Measurements from ENCODE around the gene SPATA3. TPM values are rescaled to one million over a fixed set of nuclear protein-coding genes. Genes with fewer than 3 reads are reported as not detected.

Gene SPATA3
- total RNA-seq, 1 donor from 2014 or later, result not detected

DNA sequence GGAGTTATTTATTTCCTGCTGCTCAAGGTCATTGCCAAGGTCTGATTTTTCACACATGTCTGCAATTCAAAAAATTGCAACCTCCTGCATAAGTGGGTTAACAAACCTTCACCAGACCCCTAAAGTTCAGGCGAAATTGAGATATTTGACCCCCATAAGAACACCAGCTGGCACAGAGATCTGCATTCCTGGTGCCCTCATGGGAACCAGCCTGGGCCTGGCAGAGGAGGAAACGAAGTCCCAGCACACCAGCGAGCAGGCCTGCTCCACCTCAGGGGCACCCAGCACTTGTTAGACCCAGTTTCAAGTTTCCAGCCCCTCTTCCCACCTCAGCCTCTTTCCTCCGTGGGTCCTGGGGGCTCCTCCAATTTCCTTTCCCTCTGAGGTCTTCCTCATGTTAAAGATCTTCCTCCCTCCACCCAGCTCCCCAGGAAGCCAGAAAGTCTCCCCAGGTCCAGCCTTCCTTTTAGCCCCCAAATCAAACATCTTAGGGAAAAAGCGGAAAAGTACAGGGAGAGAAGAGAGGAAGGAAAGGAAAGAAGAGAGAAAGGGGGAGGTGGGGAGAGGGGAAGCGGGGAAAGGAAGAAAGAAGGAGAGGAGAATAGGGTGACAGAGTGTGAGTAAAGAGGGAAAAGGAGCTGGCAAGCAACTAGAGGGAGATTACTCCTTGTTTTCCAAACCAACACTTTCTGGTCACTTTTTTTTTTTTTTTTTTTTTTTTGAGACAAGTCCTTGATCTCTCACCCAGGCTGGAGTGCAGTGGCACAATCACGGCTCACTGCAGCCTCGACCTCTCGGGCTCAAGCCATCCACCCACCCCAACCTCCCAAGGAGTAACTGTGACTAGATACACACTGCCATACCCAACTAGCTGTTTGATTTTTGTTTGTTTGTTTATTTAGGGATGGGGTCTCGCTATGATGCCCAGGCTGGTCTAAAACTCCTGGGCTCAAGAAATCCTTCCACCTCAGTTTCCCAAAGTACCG lies 37.5 kb downstream of the SPATA3 start:
- H3K27ac Mint-ChIP-seq (ENCODE audit: unreplicated experiment), result no peak overlapping the region
- H3K9me3 Mint-ChIP-seq (ENCODE audit: unreplicated experiment), result no peaks in the 10 kb centered on the region
- H3K36me3 Mint-ChIP-seq (ENCODE audit: unreplicated experiment), result no peaks in the 10 kb centered on the region
- no peak overlapping the region for H3K4me3 Mint-ChIP-seq (ENCODE audit: unreplicated experiment)
- DNase-seq (ENCODE audit: extremely low spot score, unreplicated experiment), result no peak
- H3K4me1 Mint-ChIP-seq (ENCODE audit: unreplicated experiment), result peaks cover 2% of the 10 kb centered on the region
- peaks cover 54% of the 10 kb centered on the region for H3K27me3 Mint-ChIP-seq (ENCODE audit: unreplicated experiment)
- TF ChIP-seq, protein P1, sequence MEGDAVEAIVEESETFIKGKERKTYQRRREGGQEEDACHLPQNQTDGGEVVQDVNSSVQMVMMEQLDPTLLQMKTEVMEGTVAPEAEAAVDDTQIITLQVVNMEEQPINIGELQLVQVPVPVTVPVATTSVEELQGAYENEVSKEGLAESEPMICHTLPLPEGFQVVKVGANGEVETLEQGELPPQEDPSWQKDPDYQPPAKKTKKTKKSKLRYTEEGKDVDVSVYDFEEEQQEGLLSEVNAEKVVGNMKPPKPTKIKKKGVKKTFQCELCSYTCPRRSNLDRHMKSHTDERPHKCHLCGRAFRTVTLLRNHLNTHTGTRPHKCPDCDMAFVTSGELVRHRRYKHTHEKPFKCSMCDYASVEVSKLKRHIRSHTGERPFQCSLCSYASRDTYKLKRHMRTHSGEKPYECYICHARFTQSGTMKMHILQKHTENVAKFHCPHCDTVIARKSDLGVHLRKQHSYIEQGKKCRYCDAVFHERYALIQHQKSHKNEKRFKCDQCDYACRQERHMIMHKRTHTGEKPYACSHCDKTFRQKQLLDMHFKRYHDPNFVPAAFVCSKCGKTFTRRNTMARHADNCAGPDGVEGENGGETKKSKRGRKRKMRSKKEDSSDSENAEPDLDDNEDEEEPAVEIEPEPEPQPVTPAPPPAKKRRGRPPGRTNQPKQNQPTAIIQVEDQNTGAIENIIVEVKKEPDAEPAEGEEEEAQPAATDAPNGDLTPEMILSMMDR (IDR thresholded peaks at IDR 0.05), result no peak

DNA sequence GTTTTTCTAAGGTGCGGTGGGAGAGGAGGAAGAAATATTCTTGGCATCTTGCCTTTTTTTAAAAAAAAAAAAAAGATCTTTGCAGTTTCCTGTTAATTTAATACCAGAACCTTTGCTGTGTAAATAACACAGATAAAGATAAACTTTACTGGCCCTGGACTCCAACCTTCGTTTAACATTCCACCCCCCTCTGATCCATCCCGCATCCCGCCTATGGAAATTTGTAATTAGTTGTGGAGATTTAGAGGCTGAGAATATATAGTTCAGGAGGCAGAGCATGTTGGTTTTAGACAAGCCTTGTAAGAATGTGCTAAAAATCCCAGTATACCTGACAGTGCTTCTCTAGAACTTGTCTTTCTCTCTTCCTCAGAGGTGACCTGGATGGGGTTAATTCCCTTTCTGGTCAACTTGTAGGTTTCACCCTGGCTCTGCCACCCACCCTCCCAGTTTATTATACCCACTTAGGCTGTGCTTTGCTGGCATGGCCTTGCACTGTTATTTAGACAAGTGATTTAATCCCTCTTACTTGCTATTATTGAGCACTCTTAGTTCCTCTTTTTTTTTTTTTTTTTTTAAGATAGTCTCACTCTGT lies 38.5 kb downstream of the SPATA3 start:
- Mint-ChIP-seq H3K36me3 (ENCODE audit: unreplicated experiment) (no peaks in the 10 kb centered on the region), H3K27me3 (ENCODE audit: unreplicated experiment) (peaks cover 64% of the 10 kb centered on the region), H3K4me3 (ENCODE audit: unreplicated experiment) (no peak overlapping the region), H3K9me3 (ENCODE audit: unreplicated experiment) (no peaks in the 10 kb centered on the region), H3K4me1 (ENCODE audit: unreplicated experiment) (peaks cover 2% of the 10 kb centered on the region), H3K27ac (ENCODE audit: unreplicated experiment) (no peak overlapping the region)
- no peak for DNase-seq (ENCODE audit: extremely low spot score, unreplicated experiment)
- TF ChIP-seq, protein P1 (IDR thresholded peaks at IDR 0.05), result no peak

DNA sequence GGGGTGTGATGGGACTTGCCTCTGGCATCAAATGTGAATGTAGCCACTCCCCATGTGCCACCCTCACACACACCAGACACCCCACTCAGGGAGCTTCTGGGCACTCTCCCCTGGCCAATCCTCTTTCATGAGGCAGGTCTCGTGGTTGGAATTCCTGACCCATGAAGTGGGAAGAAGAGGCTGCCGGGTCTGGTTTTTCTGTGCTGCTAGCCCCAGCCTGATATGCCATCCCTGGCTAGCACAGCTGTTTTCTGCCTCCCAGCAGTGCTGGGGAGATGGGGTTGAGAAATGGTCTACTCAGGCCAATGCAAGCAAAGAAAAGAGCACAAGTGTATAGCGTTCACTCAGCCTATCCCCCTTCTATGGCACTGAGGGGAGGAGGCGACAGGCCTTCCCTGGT lies 40.2 kb downstream of the SPATA3 start:
- Mint-ChIP-seq H3K4me1 (ENCODE audit: unreplicated experiment) (peaks cover 2% of the 10 kb centered on the region), H3K27ac (ENCODE audit: unreplicated experiment) (no peak overlapping the region), H3K27me3 (ENCODE audit: unreplicated experiment) (peaks cover 79% of the 10 kb centered on the region), H3K4me3 (ENCODE audit: unreplicated experiment) (peak overlapping the region; percentile 35), H3K36me3 (ENCODE audit: unreplicated experiment) (no peaks in the 10 kb centered on the region), H3K9me3 (ENCODE audit: unreplicated experiment) (no peaks in the 10 kb centered on the region)
- DNase-seq (ENCODE audit: extremely low spot score, unreplicated experiment), result no peak
- TF ChIP-seq, protein P1 (IDR thresholded peaks at IDR 0.05), result no peak

DNA sequence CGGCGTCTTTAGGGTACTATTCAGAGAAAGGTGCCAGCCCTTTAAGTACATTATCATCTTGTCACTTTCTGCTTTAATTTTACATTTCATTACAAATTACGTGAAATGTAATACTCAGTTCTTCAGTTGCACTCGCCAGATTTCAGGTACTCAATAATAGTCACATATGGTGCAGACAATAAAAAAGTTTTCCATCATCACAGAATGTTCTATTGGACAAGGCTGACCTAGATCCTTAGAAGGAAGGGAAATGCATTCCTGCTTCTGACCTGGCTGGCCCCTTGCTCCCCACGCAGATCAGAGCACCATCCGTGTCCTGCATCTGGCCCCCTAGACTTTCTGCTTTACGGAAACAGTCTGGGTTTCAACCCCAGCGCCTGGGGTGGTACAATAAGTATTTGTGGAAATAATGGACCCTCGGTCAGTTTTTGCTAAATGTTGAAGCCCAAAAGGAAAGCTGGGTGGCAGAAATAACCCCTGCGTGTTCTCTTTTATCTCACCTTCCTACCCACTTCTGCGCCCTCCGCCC lies 40.7 kb downstream of the SPATA3 start:
- TF ChIP-seq, protein P1 (IDR thresholded peaks at IDR 0.05), result no peak
- Mint-ChIP-seq H3K27ac (ENCODE audit: unreplicated experiment) (no peak overlapping the region), H3K4me1 (ENCODE audit: unreplicated experiment) (peaks cover 2% of the 10 kb centered on the region), H3K27me3 (ENCODE audit: unreplicated experiment) (peaks cover 82% of the 10 kb centered on the region), H3K4me3 (ENCODE audit: unreplicated experiment) (peak overlapping the region; percentile 5), H3K36me3 (ENCODE audit: unreplicated experiment) (no peaks in the 10 kb centered on the region), H3K9me3 (ENCODE audit: unreplicated experiment) (no peaks in the 10 kb centered on the region)
- no peak for DNase-seq (ENCODE audit: extremely low spot score, unreplicated experiment)
